GM18870 (cell line): Measurements from ENCODE around the gene BRSK2.
"Not testable (repeated sequence)": the region's sequence is repeated elsewhere in the genome, so short reads cannot be mapped to it uniquely, and the experiment has no call there.

ENCODE experiments used
- ATAC-seq: cut with Tn5 transposase; IDR thresholded peaks from one replicate; pipeline ENCODE4 v1.9.1; 2021; ENCODE audit warnings: moderate library complexity; ENCODE audit not compliant: unreplicated experiment

Gene BRSK2

DNA sequence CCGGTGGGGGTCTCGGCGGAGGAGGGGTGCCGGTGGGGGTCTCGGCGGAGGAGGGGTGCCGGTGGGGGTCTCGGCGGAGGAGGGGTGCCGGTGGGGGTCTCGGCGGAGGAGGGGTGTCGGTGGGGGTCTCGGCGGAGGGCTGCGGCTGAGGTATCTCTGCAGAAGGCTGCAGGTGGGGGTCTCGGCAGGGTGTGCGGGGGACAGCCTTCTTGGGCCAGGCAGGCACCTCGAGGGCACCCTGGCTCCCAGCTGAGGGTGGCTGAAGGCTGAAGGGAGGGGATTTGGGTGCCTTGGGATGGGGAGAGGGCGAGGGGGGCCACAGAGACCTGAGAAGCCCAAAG, 45.7 kb downstream of the BRSK2 start:
- not testable (repeated sequence) for ATAC-seq

DNA sequence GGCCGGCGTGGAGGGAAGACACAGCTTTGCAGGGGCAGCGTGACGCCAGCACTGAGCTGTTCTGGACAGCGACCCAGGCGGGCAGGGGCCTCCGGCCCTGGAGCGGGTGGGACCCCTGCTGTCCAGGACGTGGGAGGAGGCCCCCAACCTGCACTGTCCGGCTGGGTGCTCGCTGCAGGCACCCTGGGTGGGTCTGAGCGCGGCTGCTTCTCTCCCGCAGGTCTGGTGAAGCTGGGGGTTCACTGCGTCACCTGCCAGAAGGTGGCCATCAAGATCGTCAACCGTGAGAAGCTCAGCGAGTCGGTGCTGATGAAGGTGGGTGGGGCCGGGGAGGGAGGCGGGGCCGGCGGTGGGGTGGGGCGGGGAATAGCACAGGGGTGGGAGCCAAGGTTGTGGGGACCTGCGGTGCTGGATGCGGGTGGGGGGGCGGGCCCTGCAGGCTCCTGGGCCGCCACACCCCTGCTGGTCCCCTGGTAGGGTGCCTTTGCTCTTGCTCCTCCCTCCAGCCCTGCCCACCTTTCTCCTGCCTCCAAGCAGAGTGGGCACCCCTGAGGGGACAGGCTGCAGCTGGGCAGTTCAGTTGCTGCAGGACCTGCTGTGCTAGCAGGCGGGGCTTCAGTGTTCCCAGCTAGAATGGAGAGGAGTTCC, 46.2 kb downstream of the BRSK2 start:
- no peak for ATAC-seq

DNA sequence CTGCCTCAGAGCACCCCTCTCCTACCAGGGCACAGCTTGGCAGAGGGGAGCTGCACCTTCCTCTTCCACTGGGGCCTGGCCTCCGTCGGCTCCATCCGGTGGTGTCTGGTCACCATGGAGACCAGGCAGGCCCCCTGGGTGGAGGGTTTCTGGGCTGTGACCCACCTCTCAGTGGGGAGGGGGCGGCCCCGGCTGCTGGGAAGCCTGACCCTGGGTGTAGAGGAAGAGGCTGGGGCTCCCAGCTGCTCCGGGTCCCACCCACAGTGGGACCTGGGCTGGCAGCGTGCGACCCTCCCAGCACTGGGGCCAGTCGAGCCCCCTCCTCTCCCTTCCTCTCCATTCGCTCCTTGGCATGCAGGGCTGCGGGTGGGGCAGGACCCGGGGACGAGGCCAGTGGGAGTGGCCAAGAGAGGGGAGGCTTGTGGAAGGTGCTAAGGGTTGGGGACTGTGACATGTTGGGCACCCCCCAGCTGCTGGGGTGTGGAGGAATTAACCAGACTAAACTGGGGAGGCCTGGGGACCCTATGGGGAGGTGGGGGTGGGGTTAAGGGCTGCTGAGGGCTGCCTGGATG, 46.8 kb downstream of the BRSK2 start:
- no peak for ATAC-seq

DNA sequence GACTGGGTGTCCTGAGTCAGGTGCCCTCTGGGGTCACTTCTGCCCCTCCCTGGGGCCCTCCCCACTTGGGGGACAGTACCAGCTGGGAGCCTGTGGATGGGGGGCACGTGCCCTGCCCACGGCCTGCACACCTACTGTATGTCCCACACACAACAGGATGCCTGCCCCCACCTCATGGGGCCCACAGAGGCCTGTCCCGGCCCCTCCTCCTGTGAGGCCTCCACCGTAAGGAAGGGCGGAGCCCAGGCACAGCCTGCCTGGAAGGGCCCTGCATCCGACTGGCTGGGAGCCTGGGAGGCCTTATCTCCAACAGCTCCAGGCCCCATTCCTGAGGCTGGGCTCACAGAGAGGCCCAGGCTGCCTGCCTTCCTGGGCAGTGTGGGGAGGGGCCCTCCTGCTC, 47.8 kb downstream of the BRSK2 start:
- ATAC-seq = no peak

DNA sequence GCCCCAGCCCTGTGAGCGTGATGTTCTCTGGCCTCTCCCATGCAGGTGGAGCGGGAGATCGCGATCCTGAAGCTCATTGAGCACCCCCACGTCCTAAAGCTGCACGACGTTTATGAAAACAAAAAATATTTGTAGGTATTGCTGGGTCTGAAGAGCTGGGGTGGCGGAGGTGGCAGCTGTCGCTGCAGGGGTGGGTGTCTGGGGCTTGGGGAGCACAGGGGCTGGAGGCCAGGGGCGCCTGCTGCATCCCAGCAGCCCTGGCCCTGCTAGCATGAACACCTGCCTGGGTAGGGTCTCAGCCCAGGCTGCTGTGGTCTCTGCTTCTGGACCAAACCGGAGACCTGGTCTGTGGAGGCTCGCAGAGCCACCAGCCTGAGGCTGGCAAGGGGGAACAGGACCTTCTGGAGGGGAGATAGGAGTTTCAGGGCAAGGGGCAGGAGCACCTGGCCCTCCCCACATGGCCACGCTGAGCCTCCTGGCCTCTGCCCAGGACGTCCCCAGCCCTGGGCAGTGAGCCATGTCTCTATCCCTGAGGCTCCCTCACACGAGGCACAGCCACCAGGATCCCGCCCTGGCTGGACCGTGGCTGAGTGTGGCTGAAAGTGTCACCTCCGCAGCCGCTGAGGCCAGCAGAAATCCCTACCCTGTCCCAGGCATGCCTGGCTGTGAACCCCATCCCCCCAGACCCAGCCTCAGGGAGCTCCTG, 48.7 kb downstream of the BRSK2 start:
- ATAC-seq = no peak

DNA sequence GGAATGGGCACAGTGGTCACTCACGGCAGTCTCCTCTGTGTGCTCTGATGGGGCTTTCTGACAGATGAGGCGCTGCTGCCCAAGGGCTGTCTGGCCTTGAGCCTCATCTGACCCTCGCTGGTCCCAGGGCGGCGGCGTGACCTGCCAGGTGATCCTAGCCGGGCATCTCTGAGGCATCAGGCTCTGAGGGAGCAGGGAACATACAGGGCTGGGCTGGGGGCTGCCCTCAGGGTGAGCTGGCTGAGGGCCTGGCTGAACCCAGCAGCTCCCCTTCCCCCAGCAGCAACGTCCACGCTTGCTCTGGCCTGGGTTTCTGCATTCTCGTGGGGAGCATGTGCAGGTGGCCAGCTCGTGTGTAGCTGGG, 49.2 kb downstream of the BRSK2 start:
- no peak for ATAC-seq

DNA sequence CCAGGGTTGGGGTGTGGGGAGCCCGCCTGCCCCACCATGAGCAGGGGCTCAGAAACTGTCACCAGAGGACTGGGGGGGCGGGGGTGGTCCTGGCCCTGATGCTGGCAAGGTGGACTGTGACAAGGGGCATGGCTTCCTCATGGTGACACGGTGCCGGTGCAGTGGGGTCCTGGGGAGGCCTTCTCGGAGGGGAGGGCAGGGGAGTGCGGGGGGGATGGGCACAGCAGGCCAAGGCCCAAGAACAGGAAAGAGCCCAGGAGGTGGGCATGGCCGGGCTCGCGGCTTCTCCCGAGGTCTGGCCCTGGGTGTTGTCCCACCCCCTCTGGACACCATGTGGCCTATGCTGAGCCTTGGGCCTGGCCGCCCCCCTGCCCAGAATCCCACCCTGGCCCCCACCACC, 49.6 kb downstream of the BRSK2 start:
- ATAC-seq = no peak

DNA sequence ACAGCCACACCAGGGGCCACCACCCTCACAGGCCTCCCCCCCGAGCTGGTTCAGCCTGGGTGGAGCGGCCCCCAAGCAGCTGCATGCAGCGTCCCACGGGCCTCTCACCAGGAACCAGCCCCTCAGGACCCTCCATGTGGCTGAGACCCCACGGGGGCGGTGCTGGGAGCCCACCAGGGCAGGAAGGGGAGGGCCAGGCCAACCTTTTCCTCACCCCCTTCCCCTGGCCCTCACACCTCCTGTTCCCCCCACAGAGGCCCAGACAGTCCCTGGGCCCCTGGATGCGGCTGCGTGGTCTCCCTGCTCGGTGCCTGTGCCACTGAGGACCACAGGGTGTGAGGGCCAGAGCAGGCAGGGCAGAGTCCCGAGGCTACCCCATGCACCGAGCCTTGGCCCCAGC, 50.3 kb downstream of the BRSK2 start:
- ATAC-seq = no peak

DNA sequence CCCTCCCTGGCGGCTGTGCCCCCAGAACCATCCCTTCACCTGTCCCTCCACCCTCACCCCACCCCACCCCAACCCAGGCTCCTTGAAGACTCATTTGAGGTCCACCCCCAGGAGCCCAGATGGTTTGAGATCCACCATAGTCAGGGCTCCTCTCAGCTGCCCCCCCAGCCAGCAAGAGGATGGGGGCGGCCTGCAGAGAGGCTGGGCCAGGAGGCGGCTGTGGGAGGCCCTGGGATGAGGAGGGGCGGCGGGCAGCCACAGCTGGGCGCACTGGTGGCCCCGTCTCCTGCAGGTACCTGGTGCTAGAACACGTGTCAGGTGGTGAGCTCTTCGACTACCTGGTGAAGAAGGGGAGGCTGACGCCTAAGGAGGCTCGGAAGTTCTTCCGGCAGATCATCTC, 50.8 kb downstream of the BRSK2 start:
- no peak for ATAC-seq

DNA sequence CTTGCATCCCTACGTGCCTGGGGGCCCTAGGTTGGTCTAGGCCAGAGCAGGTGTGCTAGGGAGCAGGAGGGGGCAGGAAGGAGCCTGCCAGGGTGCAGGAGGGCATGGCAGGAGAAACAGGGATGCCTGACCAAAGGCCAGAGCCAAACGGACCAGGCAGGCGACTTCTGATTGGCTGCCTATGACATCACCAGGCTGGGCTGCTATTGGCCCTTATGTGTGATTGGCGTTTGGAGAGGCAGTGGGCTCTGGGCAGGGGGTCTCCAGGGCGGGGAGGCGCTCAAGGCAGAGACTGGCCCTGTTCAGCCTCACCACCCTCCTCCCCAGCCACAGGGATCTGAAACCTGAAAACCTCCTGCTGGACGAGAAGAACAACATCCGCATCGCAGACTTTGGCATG, 52.4 kb downstream of the BRSK2 start:
- ATAC-seq = no peak

DNA sequence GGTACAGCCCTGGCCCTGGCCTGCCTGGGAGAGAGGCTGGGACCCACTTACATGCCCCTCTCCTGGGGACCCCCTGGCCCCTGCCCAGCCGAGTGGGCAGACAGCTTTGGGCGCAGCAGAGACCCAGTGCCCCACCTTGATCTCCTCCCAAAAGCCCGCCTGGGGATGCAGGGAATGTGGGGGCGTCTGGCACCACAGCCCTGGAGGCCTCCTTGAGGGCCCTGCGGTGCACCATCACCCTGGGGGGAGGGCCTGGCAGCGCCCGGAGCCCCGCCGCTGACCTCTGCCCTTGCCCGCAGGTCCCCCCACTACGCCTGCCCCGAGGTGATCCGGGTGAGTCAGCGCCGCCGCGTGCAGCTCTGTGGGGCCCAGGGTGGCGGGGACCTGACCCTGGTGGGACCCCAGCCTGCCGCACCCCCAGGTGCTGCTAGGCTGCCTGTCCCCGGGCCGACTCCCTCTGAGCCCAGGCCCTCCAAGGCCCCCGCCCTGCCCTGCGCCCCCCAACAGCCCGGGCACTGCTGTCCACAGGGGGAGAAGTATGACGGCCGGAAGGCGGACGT, 53.2 kb downstream of the BRSK2 start:
- ATAC-seq = no peak

DNA sequence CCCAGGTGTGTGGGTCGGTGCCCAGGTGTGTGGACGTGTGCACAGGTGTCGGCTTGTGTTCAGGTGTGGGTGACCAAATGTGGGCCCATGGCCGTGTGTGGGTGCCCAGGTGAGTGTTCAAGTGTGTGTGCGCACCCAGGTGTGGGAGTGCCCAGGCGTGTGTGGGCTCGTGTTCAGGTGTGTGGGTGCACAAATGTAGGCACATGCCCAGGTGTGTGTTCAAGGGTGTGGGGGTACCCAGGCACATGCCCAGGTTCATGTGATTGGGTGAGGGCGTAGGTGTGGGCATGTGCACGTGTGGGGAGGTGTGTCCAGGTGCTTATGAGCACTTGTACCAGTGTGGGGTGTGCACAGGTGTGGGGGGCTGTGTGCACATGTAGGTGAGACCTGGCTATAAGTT, 54.0 kb downstream of the BRSK2 start:
- no peak for ATAC-seq

DNA sequence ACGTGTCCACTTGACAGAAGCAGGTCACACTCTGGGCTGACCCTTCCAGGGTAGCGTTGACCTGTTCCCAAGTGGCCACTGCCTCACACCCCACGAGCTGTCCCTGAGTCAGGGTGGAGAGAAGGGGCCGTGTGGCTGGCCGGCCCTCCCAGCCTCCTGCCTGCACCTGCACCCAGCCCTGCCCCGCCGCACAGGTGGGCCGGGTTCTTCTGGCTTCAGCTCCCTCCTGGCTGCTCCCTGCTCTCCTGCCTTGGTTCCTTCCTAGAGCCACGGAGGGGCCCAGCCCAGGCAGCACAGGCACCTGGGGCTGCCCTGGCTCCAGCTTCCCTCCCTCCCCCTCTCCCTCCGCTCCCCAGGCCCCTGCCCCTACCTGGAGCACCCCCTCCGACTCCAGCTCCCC, 54.6 kb downstream of the BRSK2 start:
- no peak for ATAC-seq

DNA sequence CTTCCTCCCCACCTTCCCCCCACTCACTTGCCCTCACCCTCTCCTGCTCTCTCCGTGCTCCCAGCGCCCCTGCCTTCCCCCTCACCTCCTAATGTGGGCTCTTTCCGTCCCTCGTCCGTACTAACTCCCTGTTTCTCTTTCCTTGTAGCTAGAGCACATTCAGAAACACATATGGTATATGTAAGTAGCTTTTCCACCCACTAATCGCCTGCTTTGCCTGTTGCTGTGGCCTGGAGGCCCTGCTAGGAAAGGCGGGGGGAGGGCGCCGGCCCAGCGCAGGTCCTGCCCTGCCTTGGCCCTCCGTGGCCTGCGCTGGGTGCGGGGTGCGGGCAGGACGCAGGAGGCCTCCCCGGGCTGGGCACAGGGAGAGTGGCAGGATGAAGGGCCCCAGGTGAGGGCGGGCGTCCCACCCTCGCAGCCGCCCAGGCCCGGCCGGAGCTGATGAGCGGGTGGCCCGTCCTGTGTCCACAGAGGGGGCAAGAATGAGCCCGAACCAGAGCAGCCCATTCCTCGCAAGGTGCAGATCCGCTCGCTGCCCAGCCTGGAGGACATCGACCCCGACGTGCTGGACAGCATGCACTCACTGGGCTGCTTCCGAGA, 55.2 kb downstream of the BRSK2 start:
- ATAC-seq = no peak

DNA sequence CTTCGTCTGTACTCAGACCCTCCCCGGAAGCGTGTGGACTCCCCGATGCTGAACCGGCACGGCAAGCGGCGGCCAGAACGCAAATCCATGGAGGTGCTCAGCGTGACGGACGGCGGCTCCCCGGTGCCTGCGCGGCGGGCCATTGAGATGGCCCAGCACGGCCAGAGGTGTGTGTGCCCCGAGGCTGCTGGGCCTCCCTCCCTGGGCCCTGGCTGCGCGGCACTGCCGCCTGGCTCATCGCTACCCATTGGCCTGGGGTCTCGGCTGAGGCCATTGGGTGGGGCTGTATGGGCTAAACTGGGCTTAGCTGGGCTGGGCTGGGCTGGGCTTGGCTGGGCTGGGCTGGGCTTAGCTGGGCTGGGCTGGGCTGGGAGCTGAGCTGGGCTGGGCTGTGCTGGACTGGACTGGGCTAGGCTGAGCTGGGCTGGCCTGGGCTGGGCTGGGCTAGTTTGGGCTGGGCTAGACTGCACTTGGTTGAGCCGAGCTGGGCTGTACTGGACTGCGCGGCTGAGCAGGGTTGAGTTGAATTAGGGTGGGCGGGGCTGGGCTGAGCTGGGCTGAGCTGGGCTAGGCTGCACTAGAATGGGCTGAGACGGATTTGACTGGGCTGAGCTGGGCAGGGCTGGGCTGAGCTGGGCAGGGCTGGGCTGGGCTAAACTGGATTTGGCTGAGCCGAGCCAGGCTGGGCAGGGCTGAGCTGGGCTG, 56.2 kb downstream of the BRSK2 start:
- no peak for ATAC-seq

DNA sequence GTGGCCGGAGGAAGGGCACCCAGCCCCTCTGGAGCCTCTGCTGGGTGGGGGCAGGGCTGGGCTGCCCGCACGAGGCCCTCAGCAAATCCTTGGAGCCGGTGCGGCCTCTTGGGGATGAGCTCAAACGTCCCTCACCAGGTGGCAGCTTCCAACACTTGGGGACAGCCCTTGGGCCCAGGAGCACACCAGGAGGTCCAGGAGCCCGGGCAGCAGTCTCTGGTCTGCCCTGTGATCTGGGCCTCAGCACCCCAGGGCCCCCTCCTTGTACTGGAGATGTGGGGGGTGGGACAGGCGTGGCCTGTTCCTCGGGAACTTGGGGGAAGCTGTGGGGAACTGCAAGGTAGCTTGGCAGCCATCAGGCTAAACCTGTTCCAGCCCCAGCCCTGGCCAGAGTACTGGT, 56.9 kb downstream of the BRSK2 start:
- ATAC-seq = no peak

DNA sequence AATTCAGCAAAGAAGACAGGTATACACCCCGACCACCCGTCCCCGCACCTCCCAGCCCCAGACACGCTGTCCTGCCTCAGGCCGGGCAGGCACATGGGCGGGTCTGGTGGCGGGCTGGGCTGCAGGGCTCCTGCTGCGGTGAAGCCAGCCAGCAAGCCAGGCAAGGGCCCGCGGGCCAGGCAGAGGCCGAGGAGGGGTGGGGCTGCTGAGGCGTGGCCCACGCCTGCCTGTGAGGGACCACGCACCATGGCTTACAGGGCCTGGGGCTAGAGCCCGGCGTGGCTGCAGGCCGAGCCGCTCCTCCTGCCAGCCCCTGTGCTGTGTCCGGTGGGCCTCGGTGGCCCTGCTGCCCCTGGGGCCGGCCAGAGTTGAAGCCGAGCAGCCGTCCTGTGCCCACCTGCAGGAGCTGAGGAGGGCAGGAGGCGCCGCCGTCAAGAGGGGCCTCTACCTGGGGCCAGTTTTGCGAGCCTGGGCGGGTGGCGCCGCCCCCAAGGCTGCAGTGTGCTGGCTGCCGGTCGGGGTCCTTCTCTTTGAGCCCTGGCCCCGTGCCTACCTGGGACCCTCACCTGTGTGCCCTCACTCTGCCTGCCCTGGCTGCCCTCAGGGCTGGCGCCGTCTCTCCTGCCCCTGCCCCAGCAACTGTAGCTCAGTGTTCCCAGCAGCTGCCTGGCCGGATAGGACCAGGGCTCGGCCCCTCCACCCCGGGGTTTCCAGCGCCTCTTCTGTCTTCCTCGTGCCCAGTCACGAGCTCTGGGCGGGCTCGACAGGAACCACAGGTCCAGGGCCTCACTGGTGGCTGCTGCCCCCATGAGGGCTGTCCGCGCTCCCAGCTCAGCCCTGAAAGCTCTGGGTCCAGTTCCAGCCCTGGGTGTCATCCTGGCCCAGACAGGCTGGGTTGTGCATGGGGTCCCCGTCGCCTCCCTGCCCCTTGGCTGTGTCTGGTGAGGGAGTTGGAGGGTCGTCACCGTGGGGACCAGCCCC, 58.4 kb downstream of the BRSK2 start:
- no peak for ATAC-seq

DNA sequence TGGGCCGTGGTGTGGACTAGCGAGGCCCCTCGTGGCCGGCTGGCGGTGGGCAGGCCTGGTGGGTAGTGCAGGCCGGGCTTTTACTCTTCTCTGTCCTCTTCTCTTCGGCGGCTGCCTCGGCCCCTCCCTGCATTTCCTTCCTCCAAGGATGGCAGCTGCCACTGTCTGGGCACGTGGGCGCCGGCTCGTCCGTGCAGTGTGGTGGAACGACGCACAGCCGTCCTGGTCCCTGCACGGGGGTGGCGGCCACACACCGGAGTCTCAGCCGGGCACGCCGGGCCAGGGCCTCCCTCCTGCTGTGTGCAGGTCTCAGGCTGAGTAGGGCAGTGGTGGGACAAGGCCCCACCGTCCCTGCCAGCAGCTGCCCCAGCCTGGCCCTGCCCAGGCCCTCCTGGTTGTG, 59.1 kb downstream of the BRSK2 start:
- no peak for ATAC-seq

DNA sequence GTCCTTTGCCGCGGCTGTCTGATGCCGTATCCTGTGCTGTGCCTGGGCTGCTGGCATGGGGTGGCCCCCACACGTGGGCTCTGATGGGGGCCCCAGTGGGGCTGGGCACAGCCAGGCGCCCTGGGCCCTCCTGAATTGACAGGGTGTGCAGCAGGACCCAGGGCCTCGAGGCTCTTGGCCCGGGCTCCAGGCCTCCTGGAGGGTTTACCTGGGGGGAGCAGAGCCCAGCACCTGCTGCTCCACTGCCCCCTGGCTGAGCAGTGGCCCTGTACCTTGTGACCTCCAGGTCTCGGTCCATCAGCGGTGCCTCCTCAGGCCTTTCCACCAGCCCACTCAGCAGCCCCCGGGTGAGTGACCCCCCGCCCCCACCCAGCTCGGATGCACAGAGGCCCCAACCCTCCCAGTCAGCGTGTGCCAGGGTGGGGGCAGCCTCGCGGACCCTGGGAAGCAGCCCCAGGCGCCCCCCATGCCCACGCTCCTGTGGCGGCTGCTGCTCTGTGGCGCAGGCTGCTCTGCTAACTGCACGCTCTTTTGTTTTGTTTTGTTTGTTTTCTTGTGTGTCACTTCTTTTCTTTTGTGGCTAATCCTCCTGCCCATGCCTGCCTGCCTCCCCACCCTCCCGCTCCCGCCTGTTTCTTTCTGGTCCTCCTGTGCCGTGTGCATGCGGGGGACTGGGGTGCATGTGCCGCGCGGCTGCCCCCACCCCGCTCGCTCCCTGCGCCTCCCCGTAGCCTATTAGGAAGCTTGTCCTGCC, 59.9 kb downstream of the BRSK2 start:
- no peak for ATAC-seq
